H9 (cell line): ENCODE measurements around the gene SP140. TPM values are rescaled to one million over a fixed set of nuclear protein-coding genes. Genes with fewer than 3 reads are reported as not detected.

ENCODE experiments used
- DNase-seq: peaks from one replicate; pipeline ENCODE4 v3.0.0-alpha.2; 2017
- H2AFZ ChIP-seq: one replicate; pipeline ENCODE4 v1.6.1; 2013; ENCODE audit warnings: mild to moderate bottlenecking, low read length, control low read depth, moderate library complexity
- H2AK5ac ChIP-seq: 2 replicates; pipeline ENCODE4 v1.6.1; 2013; ENCODE audit warnings: low read length, control low read depth, mixed read lengths; ENCODE audit not compliant: insufficient read length
- H2BK120ac ChIP-seq: one replicate; pipeline ENCODE4 v1.6.1; 2013; ENCODE audit warnings: low read depth, mild to moderate bottlenecking, low read length, control low read depth, inconsistent platforms; ENCODE audit not compliant: poor library complexity, severe bottlenecking
- H2BK12ac ChIP-seq: 2 replicates; pipeline ENCODE4 v1.6.1; 2013; ENCODE audit warnings: low read length, control low read depth, mixed read lengths, low read depth; ENCODE audit not compliant: insufficient read length
- H2BK15ac ChIP-seq: 2 replicates; pipeline ENCODE4 v1.6.1; 2013; ENCODE audit warnings: low read depth, low read length, control low read depth
- H2BK20ac ChIP-seq: one replicate; pipeline ENCODE4 v1.6.1; 2013; ENCODE audit warnings: low read depth, mild to moderate bottlenecking, low read length, control low read depth, inconsistent platforms; ENCODE audit not compliant: poor library complexity, severe bottlenecking
- H2BK5ac ChIP-seq: 2 replicates; pipeline ENCODE4 v1.6.1; 2013; ENCODE audit warnings: low read length, control low read depth, mixed read lengths; ENCODE audit not compliant: insufficient read length
- H3K14ac ChIP-seq: 2 replicates; pipeline ENCODE4 v1.6.1; 2013; ENCODE audit warnings: low read length, control low read depth; ENCODE audit not compliant: insufficient read depth
- H3K18ac ChIP-seq: 2 replicates; pipeline ENCODE4 v1.6.1; 2013; ENCODE audit warnings: low read depth, mild to moderate bottlenecking, mixed read lengths, low read length, control low read depth; ENCODE audit not compliant: insufficient read length
- H3K23ac ChIP-seq: 2 replicates; pipeline ENCODE4 v1.6.1; 2013; ENCODE audit warnings: low read length, control low read depth, mixed read lengths, low read depth; ENCODE audit not compliant: insufficient read length
- H3K23me2 ChIP-seq: 2 replicates; pipeline ENCODE4 v1.6.1; 2013; ENCODE audit warnings: low read depth, mild to moderate bottlenecking, mixed read lengths, low read length, control low read depth; ENCODE audit not compliant: insufficient read length, poor library complexity, severe bottlenecking
- H3K27ac ChIP-seq: 2 replicates; pipeline ENCODE4 v1.5.1; 2013; ENCODE audit warnings: low read length, control low read depth, mixed read lengths, low read depth; ENCODE audit not compliant: insufficient read length
- H3K27me3 ChIP-seq: 2 replicates; pipeline ENCODE4 v1.6.1; 2013; ENCODE audit warnings: low read length, control low read depth, inconsistent platforms; ENCODE audit not compliant: insufficient read depth
- H3K4ac ChIP-seq: 2 replicates; pipeline ENCODE4 v1.6.1; 2013; ENCODE audit warnings: low read depth, mild to moderate bottlenecking, control low read depth, inconsistent platforms, low read length, moderate library complexity
- H3K4me1 ChIP-seq: 2 replicates; pipeline ENCODE4 v1.6.1; 2013; ENCODE audit warnings: low read length, control low read depth, inconsistent platforms; ENCODE audit not compliant: insufficient read depth
- H3K4me2 ChIP-seq: 2 replicates; pipeline ENCODE4 v1.6.1; 2013; ENCODE audit warnings: low read length, control low read depth, mixed read lengths; ENCODE audit not compliant: insufficient read length, insufficient read depth
- H3K56ac ChIP-seq: 2 replicates; pipeline ENCODE4 v1.6.1; 2013; ENCODE audit warnings: low read depth, mild to moderate bottlenecking, mixed read lengths, low read length, control low read depth; ENCODE audit not compliant: insufficient read length
- H3K79me1 ChIP-seq: 2 replicates; pipeline ENCODE4 v1.6.1; 2013; ENCODE audit warnings: low read depth, mild to moderate bottlenecking, moderate library complexity, low read length, control low read depth, inconsistent platforms; ENCODE audit not compliant: insufficient read depth, poor library complexity, severe bottlenecking
- H3K79me2 ChIP-seq: 2 replicates; pipeline ENCODE4 v1.6.1; 2013; ENCODE audit warnings: low read length, control low read depth, inconsistent platforms; ENCODE audit not compliant: insufficient read depth
- H3K9ac ChIP-seq: 2 replicates; pipeline ENCODE4 v1.6.1; 2013; ENCODE audit warnings: low read length, control low read depth, mixed read lengths; ENCODE audit not compliant: insufficient read length; ENCODE audit errors: extremely low read depth
- H3K9me3 ChIP-seq: one replicate; pipeline ENCODE4 v1.6.1; 2013; ENCODE audit warnings: low read depth, low read length, inconsistent platforms; ENCODE audit not compliant: control insufficient read depth
- H3T11ph ChIP-seq: one replicate; pipeline ENCODE4 v1.6.1; 2013; ENCODE audit warnings: mild to moderate bottlenecking, low read length, control low read depth, inconsistent platforms
- H4K20me1 ChIP-seq: one replicate; pipeline ENCODE4 v1.6.1; 2013; ENCODE audit not compliant: control insufficient read depth, insufficient read length, insufficient read depth
- H4K5ac ChIP-seq: 2 replicates; pipeline ENCODE4 v1.6.1; 2013; ENCODE audit warnings: low read depth, mild to moderate bottlenecking, mixed read lengths, low read length, control low read depth; ENCODE audit not compliant: insufficient read length
- H4K8ac ChIP-seq: replicated peaks from 2 replicates; pipeline ENCODE4 v1.6.1; 2013; ENCODE audit warnings: low read length, control low read depth, mixed read lengths, low read depth; ENCODE audit not compliant: insufficient read length
- H4K91ac ChIP-seq: 2 replicates; pipeline ENCODE4 v1.6.1; 2013; ENCODE audit warnings: low read depth, mild to moderate bottlenecking, moderate library complexity, mixed read lengths, low read length, control low read depth; ENCODE audit not compliant: insufficient read length
- H3K27ac Mint-ChIP-seq, 3 experiments: 2 replicates in 2 of 3; 3 replicates in 1 of 3; pipeline ENCODE4 v1.8.0; 2020 to 2021; ENCODE audit warnings: mixed read lengths in 3 of 3, mild to moderate bottlenecking in 1 of 3, moderate library complexity in 1 of 3
- H3K27me3 Mint-ChIP-seq: 2 replicates; pipeline ENCODE4 v1.8.0; 2021; ENCODE audit warnings: low read depth, mild to moderate bottlenecking, moderate library complexity, mixed read lengths
- H3K36me3 Mint-ChIP-seq, 3 experiments: 2 replicates in 2 of 3; 3 replicates in 1 of 3; pipeline ENCODE4 v1.8.0; 2020 to 2021; ENCODE audit warnings: low read depth in 3 of 3, mixed read lengths in 3 of 3; ENCODE audit not compliant: insufficient read depth in 1 of 3
- H3K4me1 Mint-ChIP-seq, 2 experiments: 2 replicates each; pipeline ENCODE4 v1.8.0; 2020; ENCODE audit warnings: mixed read lengths in 2 of 2
- H3K4me3 Mint-ChIP-seq, 2 experiments: 2 replicates in 1 of 2; 3 replicates in 1 of 2; pipeline ENCODE4 v1.8.0; 2020 to 2021; ENCODE audit warnings: mild to moderate bottlenecking in 2 of 2, mixed read lengths in 2 of 2, moderate library complexity in 1 of 2
- H3K9me3 Mint-ChIP-seq, 2 experiments: 2 replicates in 1 of 2; 3 replicates in 1 of 2; pipeline ENCODE4 v1.8.0; 2020; ENCODE audit warnings: mild to moderate bottlenecking in 2 of 2, mixed read lengths in 2 of 2, moderate library complexity in 1 of 2
- CTCF ChIP-seq: fragments of 200-600 bp; sonication (generic); conservative IDR thresholded peaks from 3 replicates; pipeline ENCODE4 v1.8.0; 2021; ENCODE audit warnings: antibody characterized with exemption, mild to moderate bottlenecking
- total RNA-seq: library from RNA; stranded (reverse); gene quantifications from 2 replicates; pipeline ENCODE4 v1.2.1, GENCODE V29; 2021

SP140 gene
- total RNA-seq, 1 experiment from 2014 or later: 0.31 TPM

GRCh38 chr2:230208576-230208975 lies 17.0 kb upstream of the SP140 start:
- no peak overlapping the region for H3K4me2 ChIP-seq
- H2BK15ac ChIP-seq: no peak overlapping the region
- no peak for DNase-seq
- no peak overlapping the region for H4K91ac ChIP-seq
- H3K14ac ChIP-seq: no peak overlapping the region
- no peaks in the 10 kb centered on the region for H3K4me1 Mint-ChIP-seq
- no peak overlapping the region for H2BK12ac ChIP-seq
- no peak overlapping the region for H2BK120ac ChIP-seq
- H4K5ac ChIP-seq: no peak overlapping the region
- H2AK5ac ChIP-seq: no peak overlapping the region
- no peaks in the 10 kb centered on the region for H3K9me3 Mint-ChIP-seq
- no peak overlapping the region for H2BK5ac ChIP-seq
- no peaks in the 10 kb centered on the region for H3K23me2 ChIP-seq
- no peak overlapping the region for H3K27ac Mint-ChIP-seq
- no peak overlapping the region for H2BK20ac ChIP-seq
- no peaks in the 10 kb centered on the region for H3K27me3 Mint-ChIP-seq
- no peak overlapping the region for H3K56ac ChIP-seq
- H3K36me3 Mint-ChIP-seq: no peaks in the 10 kb centered on the region; a peak in 1 of 7 replicates
- H3K4ac ChIP-seq: no peak overlapping the region
- no peak overlapping the region for H3K4me3 Mint-ChIP-seq
- no peaks in the 10 kb centered on the region for H3K27me3 ChIP-seq
- no peak overlapping the region for H3T11ph ChIP-seq
- H3K23ac ChIP-seq: no peak overlapping the region
- H3K18ac ChIP-seq: no peak overlapping the region
- no peaks in the 10 kb centered on the region for H4K20me1 ChIP-seq
- H3K27ac ChIP-seq: no peak overlapping the region
- no peak overlapping the region for H4K8ac ChIP-seq
- H3K9me3 ChIP-seq: no peaks in the 10 kb centered on the region
- no peak overlapping the region for H2AFZ ChIP-seq
- no peak overlapping the region for H3K9ac ChIP-seq
- H3K79me2 ChIP-seq: no peaks in the 10 kb centered on the region
- H3K79me1 ChIP-seq: no peaks in the 10 kb centered on the region
- H3K4me1 ChIP-seq: no peaks in the 10 kb centered on the region
- no peak for TF ChIP-seq CTCF
